SK-N-SH (cell line): ENCODE results near the gene SDCCAG8. TPM values are rescaled to one million over a fixed set of nuclear protein-coding genes. Genes with fewer than 3 reads are reported as not detected.

ENCODE experiments used
- CTCF ChIA-PET: fragments of 300-600, 350-600 bp; formaldehyde crosslinking; extraction: SDS; loops from one replicate; lab custom pipeline; 2021; lab: Yijun Ruan, JAX
- POLR2A ChIA-PET: fragments of 350-600 bp; sonication (Branson Sonifier 250); formaldehyde crosslinking; extraction: SDS; loops from one replicate; lab custom pipeline; 2020; ENCODE audit warnings: antibody characterized with exemption, inconsistent platforms; lab: Yijun Ruan, JAX
- DNase-seq: peaks from one replicate; pipeline ENCODE4 v3.0.0; 2012
- H2AFZ ChIP-seq: fragments of 200-600 bp; sonication (generic); 2 replicates; pipeline ENCODE4 v1.8.1; 2016; ENCODE audit warnings: antibody characterized with exemption, mild to moderate bottlenecking, low read depth
- H3F3A ChIP-seq: fragments of 200-600 bp; sonication (generic); replicated peaks from 2 replicates; pipeline ENCODE3; 2016; ENCODE audit warnings: antibody characterized with exemption, mild to moderate bottlenecking; ENCODE audit not compliant: insufficient read depth
- H3K27ac ChIP-seq, 2 experiments: fragments of 200-500 bp in 1 of 2; fragments of 200-600 bp in 1 of 2; sonication (Bioruptor generic) in 1 of 2; sonication (generic), shearing (Covaris generic) in 1 of 2; 2 replicates each; pipeline versions ENCODE4 v1.5.1 to v1.6.1; 2014 to 2016; ENCODE audit warnings: low read depth in 2 of 2, inconsistent platforms in 1 of 2, low read length in 1 of 2, mild to moderate bottlenecking in 1 of 2, mixed read lengths in 1 of 2
- H3K27me3 ChIP-seq: fragments of 200-600 bp; sonication (generic), shearing (Covaris generic); 2 replicates; pipeline ENCODE4 v1.6.1; 2016; ENCODE audit warnings: mixed run types; ENCODE audit not compliant: insufficient read depth
- H3K36me3 ChIP-seq, 2 experiments: fragments of 200-500 bp in 1 of 2; fragments of 200-600 bp in 1 of 2; sonication (Bioruptor generic) in 1 of 2; sonication (generic) in 1 of 2; replicated peaks in 1 of 2; 2 replicates each; pipeline versions ENCODE3 to v1.5.1; 2014 to 2016; ENCODE audit warnings: low read length in 1 of 2, mild to moderate bottlenecking in 1 of 2; ENCODE audit not compliant: insufficient read depth in 2 of 2, control insufficient read depth in 1 of 2
- H3K4me1 ChIP-seq, 2 experiments: fragments of 200-500 bp in 1 of 2; fragments of 200-600 bp in 1 of 2; sonication (Bioruptor generic) in 1 of 2; sonication (generic), shearing (Covaris generic) in 1 of 2; 2 replicates each; pipeline versions ENCODE4 v1.5.1 to v1.6.1; 2014 to 2016; ENCODE audit warnings: low read depth in 1 of 2, low read length in 1 of 2, mixed run types in 1 of 2; ENCODE audit not compliant: insufficient read depth in 2 of 2, control insufficient read depth in 1 of 2
- H3K4me2 ChIP-seq: fragments of 200-600 bp; sonication (generic), shearing (Covaris generic); 2 replicates; pipeline ENCODE4 v1.6.1; 2017; ENCODE audit warnings: mixed run types
- H3K4me3 ChIP-seq, 2 experiments: fragments of 200-500 bp in 1 of 2; fragments of 200-600 bp in 1 of 2; sonication (Bioruptor generic) in 1 of 2; sonication (generic), shearing (Covaris generic) in 1 of 2; 2 replicates each; pipeline versions ENCODE4 v1.5.1 to v1.8.1; 2014 to 2016; ENCODE audit warnings: low read depth in 2 of 2, inconsistent platforms in 1 of 2, low read length in 1 of 2, mild to moderate bottlenecking in 1 of 2, mixed read lengths in 1 of 2, moderate library complexity in 1 of 2
- H3K79me2 ChIP-seq: fragments of 200-600 bp; sonication (generic); 2 replicates; pipeline ENCODE4 v1.8.1; 2017; ENCODE audit warnings: mild to moderate bottlenecking; ENCODE audit not compliant: insufficient read depth
- H3K9ac ChIP-seq: fragments of 200-600 bp; sonication (generic); 2 replicates; pipeline ENCODE4 v1.6.1; 2017; ENCODE audit warnings: mixed run types
- H3K9me2 ChIP-seq: fragments of 200-600 bp; sonication (generic); 2 replicates; pipeline ENCODE4 v1.6.1; 2017; ENCODE audit warnings: mixed run types
- H3K9me3 ChIP-seq: fragments of 200-600 bp; sonication (generic); 2 replicates; pipeline ENCODE4 v1.6.1; 2017; ENCODE audit warnings: mixed run types, mild to moderate bottlenecking, moderate library complexity
- H4K20me1 ChIP-seq: fragments of 200-600 bp; sonication (generic); 2 replicates; pipeline ENCODE4 v1.6.1; 2017; ENCODE audit warnings: mild to moderate bottlenecking, mixed run types; ENCODE audit not compliant: insufficient read depth
- CHD2 ChIP-seq: fragments of 150-350 bp; IDR thresholded peaks from 2 replicates; pipeline ENCODE4 v1.6.1; 2018; ENCODE audit warnings: low read length; ENCODE audit not compliant: partially characterized antibody
- ELF1 ChIP-seq: IDR thresholded peaks from 2 replicates; pipeline ENCODE4 v1.4.0; 2012
- EP300 ChIP-seq, 2 experiments: IDR thresholded peaks; 2 replicates each; pipeline versions ENCODE4 v1.4.0 to v1.6.1; 2012; ENCODE audit warnings: borderline replicate concordance in 1 of 2, low read depth in 1 of 2, low read length in 1 of 2
- GABPA ChIP-seq: IDR thresholded peaks from 2 replicates; pipeline ENCODE4 v1.4.0; 2012; ENCODE audit warnings: low read depth, mild to moderate bottlenecking
- IRF3 ChIP-seq: fragments of 150-350 bp; IDR thresholded peaks from 2 replicates; pipeline ENCODE4 v1.6.1; 2016; ENCODE audit warnings: mild to moderate bottlenecking, low read depth, low read length
- JUND ChIP-seq: IDR thresholded peaks from 2 replicates; pipeline ENCODE4 v1.4.0; 2012
- MEF2A ChIP-seq: IDR thresholded peaks from 2 replicates; pipeline ENCODE4 v1.4.0; 2012; ENCODE audit warnings: low read depth, borderline replicate concordance
- NFIC ChIP-seq: IDR thresholded peaks from 2 replicates; pipeline ENCODE4 v1.4.0; 2012; ENCODE audit warnings: borderline replicate concordance
- NRF1 ChIP-seq: IDR thresholded peaks from 2 replicates; pipeline ENCODE4 v1.6.1; 2012; ENCODE audit warnings: low read depth, mild to moderate bottlenecking, low read length
- POLR2AphosphoS5 ChIP-seq: IDR thresholded peaks from 2 replicates; pipeline ENCODE4 v1.6.1; 2012; ENCODE audit warnings: low read depth, low read length
- SMC3 ChIP-seq: IDR thresholded peaks from 2 replicates; pipeline ENCODE4 v1.6.1; 2012; ENCODE audit warnings: low read depth, low read length, improper control_type of control experiment
- TCF12 ChIP-seq: IDR thresholded peaks from 2 replicates; pipeline ENCODE4 v1.4.0; 2012
- USF1 ChIP-seq: IDR thresholded peaks from 2 replicates; pipeline ENCODE4 v1.4.0; 2012; ENCODE audit warnings: low read depth, borderline replicate concordance
- USF2 ChIP-seq: fragments of 150-350 bp; IDR thresholded peaks from 2 replicates; pipeline ENCODE4 v1.6.1; 2017; ENCODE audit warnings: antibody characterized with exemption, low read length, low read depth, borderline replicate concordance
- YY1 ChIP-seq: IDR thresholded peaks from 2 replicates; pipeline ENCODE4 v1.4.0; 2012; ENCODE audit warnings: low read depth, mild to moderate bottlenecking
- ZBTB33 ChIP-seq: IDR thresholded peaks from 2 replicates; pipeline ENCODE4 v1.4.0; 2012; ENCODE audit warnings: low read depth, borderline replicate concordance
- WGBS: methylation state at CpG from one replicate; pipeline ENCODE4 v1.1.6; 2017; ENCODE audit warnings: low lambda C conversion rate; 5-methylcytosine and 5-hydroxymethylcytosine counted together
- polyA plus RNA-seq, 3 experiments: library from polyadenylated mRNA; depleted of rRNA; stranded (reverse); fragments of >200 nt; gene quantifications; 2 replicates each; pipeline ENCODE4 v1.2.3, GENCODE V29; 2012
- TF ChIP-seq, protein P1 (sequence below): IDR thresholded peaks from 2 replicates; pipeline ENCODE4 v1.6.1; 2012; ENCODE audit warnings: mild to moderate bottlenecking, low read depth, low read length, moderate library complexity
- TF ChIP-seq, protein P2 (sequence below): IDR thresholded peaks from 2 replicates; pipeline ENCODE4; 2012
- TF ChIP-seq, protein P3 (sequence below): IDR thresholded peaks from 2 replicates; pipeline ENCODE4 v1.4.0; 2012; ENCODE audit warnings: low read depth
- TF ChIP-seq, protein P4 (sequence below): fragments of 200-600 bp; sonication (generic); IDR thresholded peaks from 2 replicates; pipeline ENCODE4 v1.6.1; 2017; ENCODE audit warnings: antibody characterized with exemption, mild to moderate bottlenecking, moderate library complexity

Gene SDCCAG8
- polyA plus RNA-seq, 1 of the 3 experiments (the other 2 are of a cell fraction): 22.7 TPM

- Histone ChIP-seq H3K79me2 (peaks cover 98% of the 10 kb centered on the region), H3K9me2 (no peaks in the 10 kb centered on the region), H3K4me3 (no peak overlapping the region), H4K20me1 (peaks cover 84% of the 10 kb centered on the region), H3F3A (peaks cover 37% of the 10 kb centered on the region), H3K4me1 (no peaks in the 10 kb centered on the region; a peak in 1 of 4 replicates), H2AFZ (no peak overlapping the region), H3K9ac (no peak overlapping the region), H3K9me3 (peaks cover 26% of the 10 kb centered on the region), H3K36me3 (peaks cover 58 to 92% of the 10 kb centered on the region in 2 experiments), H3K27ac (no peak overlapping the region), H3K4me2 (no peak overlapping the region), H3K27me3 (no peaks in the 10 kb centered on the region)
- ChIA-PET CTCF (no interaction called here), POLR2A (no interaction called here)
- TF ChIP-seq, protein P1, sequence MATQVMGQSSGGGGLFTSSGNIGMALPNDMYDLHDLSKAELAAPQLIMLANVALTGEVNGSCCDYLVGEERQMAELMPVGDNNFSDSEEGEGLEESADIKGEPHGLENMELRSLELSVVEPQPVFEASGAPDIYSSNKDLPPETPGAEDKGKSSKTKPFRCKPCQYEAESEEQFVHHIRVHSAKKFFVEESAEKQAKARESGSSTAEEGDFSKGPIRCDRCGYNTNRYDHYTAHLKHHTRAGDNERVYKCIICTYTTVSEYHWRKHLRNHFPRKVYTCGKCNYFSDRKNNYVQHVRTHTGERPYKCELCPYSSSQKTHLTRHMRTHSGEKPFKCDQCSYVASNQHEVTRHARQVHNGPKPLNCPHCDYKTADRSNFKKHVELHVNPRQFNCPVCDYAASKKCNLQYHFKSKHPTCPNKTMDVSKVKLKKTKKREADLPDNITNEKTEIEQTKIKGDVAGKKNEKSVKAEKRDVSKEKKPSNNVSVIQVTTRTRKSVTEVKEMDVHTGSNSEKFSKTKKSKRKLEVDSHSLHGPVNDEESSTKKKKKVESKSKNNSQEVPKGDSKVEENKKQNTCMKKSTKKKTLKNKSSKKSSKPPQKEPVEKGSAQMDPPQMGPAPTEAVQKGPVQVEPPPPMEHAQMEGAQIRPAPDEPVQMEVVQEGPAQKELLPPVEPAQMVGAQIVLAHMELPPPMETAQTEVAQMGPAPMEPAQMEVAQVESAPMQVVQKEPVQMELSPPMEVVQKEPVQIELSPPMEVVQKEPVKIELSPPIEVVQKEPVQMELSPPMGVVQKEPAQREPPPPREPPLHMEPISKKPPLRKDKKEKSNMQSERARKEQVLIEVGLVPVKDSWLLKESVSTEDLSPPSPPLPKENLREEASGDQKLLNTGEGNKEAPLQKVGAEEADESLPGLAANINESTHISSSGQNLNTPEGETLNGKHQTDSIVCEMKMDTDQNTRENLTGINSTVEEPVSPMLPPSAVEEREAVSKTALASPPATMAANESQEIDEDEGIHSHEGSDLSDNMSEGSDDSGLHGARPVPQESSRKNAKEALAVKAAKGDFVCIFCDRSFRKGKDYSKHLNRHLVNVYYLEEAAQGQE: no peak
- TF ChIP-seq CHD2 (no peak), IRF3 (no peak), ELF1 (no peak), MEF2A (no peak), ZBTB33 (no peak), NFIC (no peak), USF1 (no peak), YY1 (no peak), POLR2AphosphoS5 (no peak), TCF12 (no peak), SMC3 (no peak), USF2 (no peak), GABPA (no peak), NRF1 (no peak), JUND (no peak), EP300 (IDR thresholded peaks at IDR 0.05; ENCODE audit: borderline replicate concordance in 1 of 2, low read depth in 1 of 2, low read length in 1 of 2) (no peak)
- TF ChIP-seq, protein P2, sequence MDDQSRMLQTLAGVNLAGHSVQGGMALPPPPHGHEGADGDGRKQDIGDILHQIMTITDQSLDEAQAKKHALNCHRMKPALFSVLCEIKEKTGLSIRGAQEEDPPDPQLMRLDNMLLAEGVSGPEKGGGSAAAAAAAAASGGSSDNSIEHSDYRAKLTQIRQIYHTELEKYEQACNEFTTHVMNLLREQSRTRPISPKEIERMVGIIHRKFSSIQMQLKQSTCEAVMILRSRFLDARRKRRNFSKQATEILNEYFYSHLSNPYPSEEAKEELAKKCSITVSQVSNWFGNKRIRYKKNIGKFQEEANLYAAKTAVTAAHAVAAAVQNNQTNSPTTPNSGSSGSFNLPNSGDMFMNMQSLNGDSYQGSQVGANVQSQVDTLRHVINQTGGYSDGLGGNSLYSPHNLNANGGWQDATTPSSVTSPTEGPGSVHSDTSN: no peak
- TF ChIP-seq, protein P3, sequence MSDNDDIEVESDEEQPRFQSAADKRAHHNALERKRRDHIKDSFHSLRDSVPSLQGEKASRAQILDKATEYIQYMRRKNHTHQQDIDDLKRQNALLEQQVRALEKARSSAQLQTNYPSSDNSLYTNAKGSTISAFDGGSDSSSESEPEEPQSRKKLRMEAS: no peak
- TF ChIP-seq, protein P4, sequence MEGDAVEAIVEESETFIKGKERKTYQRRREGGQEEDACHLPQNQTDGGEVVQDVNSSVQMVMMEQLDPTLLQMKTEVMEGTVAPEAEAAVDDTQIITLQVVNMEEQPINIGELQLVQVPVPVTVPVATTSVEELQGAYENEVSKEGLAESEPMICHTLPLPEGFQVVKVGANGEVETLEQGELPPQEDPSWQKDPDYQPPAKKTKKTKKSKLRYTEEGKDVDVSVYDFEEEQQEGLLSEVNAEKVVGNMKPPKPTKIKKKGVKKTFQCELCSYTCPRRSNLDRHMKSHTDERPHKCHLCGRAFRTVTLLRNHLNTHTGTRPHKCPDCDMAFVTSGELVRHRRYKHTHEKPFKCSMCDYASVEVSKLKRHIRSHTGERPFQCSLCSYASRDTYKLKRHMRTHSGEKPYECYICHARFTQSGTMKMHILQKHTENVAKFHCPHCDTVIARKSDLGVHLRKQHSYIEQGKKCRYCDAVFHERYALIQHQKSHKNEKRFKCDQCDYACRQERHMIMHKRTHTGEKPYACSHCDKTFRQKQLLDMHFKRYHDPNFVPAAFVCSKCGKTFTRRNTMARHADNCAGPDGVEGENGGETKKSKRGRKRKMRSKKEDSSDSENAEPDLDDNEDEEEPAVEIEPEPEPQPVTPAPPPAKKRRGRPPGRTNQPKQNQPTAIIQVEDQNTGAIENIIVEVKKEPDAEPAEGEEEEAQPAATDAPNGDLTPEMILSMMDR: no peak
- DNase-seq: no peak
- 89% methylated on average over 2 of the region's 2 CpGs for WGBS
These were observed 28.2 kb upstream of the SDCCAG8 start for GRCh38 chr1:243227622-243228021.
